ENCODE measurements around the gene TMPRSS7.

DNA sequence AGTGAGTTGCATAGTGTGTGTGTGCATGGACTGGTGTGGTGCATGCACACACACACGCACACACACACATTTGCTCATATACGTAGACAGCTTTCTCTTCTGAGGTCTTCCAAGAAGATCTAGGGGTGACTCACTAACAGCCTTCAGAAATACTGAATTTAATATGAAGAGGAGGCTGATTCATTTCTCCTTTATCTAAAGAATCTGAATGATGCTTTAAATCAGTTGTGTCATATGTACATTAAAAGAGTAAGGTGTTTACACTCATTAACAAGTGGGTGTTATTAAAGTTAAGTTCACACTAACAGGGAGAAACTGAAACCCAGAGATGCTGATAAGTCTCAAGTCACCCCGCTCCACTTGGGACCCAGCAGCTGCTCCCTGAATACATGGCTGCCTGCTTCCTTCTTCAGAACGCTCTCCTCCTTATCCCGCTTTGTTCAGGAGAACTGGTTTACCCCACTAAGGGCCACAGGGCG is 22.0 kb downstream of the TMPRSS7 start:
- TF ChIP-seq ZNF274 (IDR thresholded peaks at IDR 0.05; ENCODE audit: low read depth, low read length) (no peak), SUZ12 (IDR thresholded peaks at IDR 0.05; ENCODE audit: extremely low read depth, insufficient read depth, insufficient read length) (no peak), YY1 (IDR thresholded peaks at IDR 0.05; ENCODE audit: insufficient read depth, insufficient read length) (no peak)

All from NT2/D1 (cell line).